Hepatocyte (in vitro differentiated cells): ENCODE data around the gene DMD. TPM values are rescaled to one million over a fixed set of nuclear protein-coding genes. Genes with fewer than 3 reads are reported as not detected.

Experiments
- DNase-seq: peaks from one replicate; pipeline ENCODE4 v3.0.0-alpha.2; 2016; ENCODE audit warnings: low spot score
- H2AFZ ChIP-seq: fragments of 200-600 bp; sonication (generic); 2 replicates; pipeline ENCODE4 v1.6.0; 2016; ENCODE audit warnings: antibody characterized with exemption, mild to moderate bottlenecking
- H3K27ac ChIP-seq: fragments of 200-600 bp; sonication (generic); 2 replicates; pipeline ENCODE4 v1.5.1; 2016; ENCODE audit warnings: mild to moderate bottlenecking
- H3K27me3 ChIP-seq: fragments of 200-600 bp; sonication (generic); 2 replicates; pipeline ENCODE4 v1.6.1; 2016
- H3K36me3 ChIP-seq: fragments of 200-600 bp; sonication (generic); replicated peaks from 2 replicates; pipeline ENCODE4 v1.5.1; 2016; ENCODE audit warnings: low read depth; ENCODE audit not compliant: insufficient read depth
- H3K4me1 ChIP-seq: fragments of 200-600 bp; sonication (generic); 2 replicates; pipeline ENCODE4 v1.5.1; 2016; ENCODE audit warnings: mild to moderate bottlenecking, moderate library complexity; ENCODE audit not compliant: insufficient read depth
- H3K4me2 ChIP-seq: fragments of 200-600 bp; sonication (generic); 2 replicates; pipeline ENCODE4 v1.6.0; 2016
- H3K4me3 ChIP-seq: fragments of 200-600 bp; sonication (generic); 2 replicates; pipeline ENCODE4 v1.5.1; 2016; ENCODE audit warnings: mild to moderate bottlenecking
- H3K79me2 ChIP-seq: fragments of 200-600 bp; sonication (generic); 2 replicates; pipeline ENCODE4 v1.6.0; 2017; ENCODE audit warnings: mild to moderate bottlenecking
- H3K9me2 ChIP-seq: fragments of 200-600 bp; sonication (generic); replicated peaks from 2 replicates; pipeline ENCODE4 v1.6.0; 2017; ENCODE audit warnings: mild to moderate bottlenecking; ENCODE audit not compliant: insufficient read depth
- H3K9me3 ChIP-seq: fragments of 200-600 bp; sonication (generic); 2 replicates; pipeline ENCODE4 v1.5.1; 2016; ENCODE audit warnings: low read depth, mild to moderate bottlenecking
- H4K20me1 ChIP-seq: fragments of 200-600 bp; sonication (generic); 2 replicates; pipeline ENCODE4 v1.6.0; 2016; ENCODE audit warnings: mild to moderate bottlenecking; ENCODE audit not compliant: insufficient read depth, poor library complexity, severe bottlenecking
- CTCF ChIP-seq: fragments of 200-600 bp; sonication (generic); IDR thresholded peaks from 2 replicates; pipeline ENCODE4 v1.5.1; 2016; ENCODE audit warnings: antibody characterized with exemption, mild to moderate bottlenecking; ENCODE audit not compliant: poor library complexity
- EZH2 ChIP-seq: fragments of 200-600 bp; sonication (generic); IDR thresholded peaks from 2 replicates; pipeline ENCODE4 v1.6.1; 2016; ENCODE audit warnings: antibody characterized with exemption, mild to moderate bottlenecking, borderline replicate concordance
- EZH2phosphoT487 ChIP-seq: fragments of 200-600 bp; sonication (generic); IDR thresholded peaks from one replicate; pipeline ENCODE4 v1.6.1; 2018; ENCODE audit warnings: antibody characterized with exemption, mild to moderate bottlenecking, low read depth, moderate library complexity; ENCODE audit not compliant: unreplicated experiment, severe bottlenecking
- WGBS: methylation state at CpG from one replicate; pipeline ENCODE4 v1.1.6; 2016; ENCODE audit warnings: low lambda C conversion rate; ENCODE audit errors: missing lambda C conversion rate; 5-methylcytosine and 5-hydroxymethylcytosine counted together
- polyA plus RNA-seq: library from polyadenylated mRNA; unstranded; fragments of >200 nt; fragmentation: Nextera tagmentation; extraction: Ambion mirVana; gene quantifications from 2 replicates; pipeline ENCODE4 v1.2.1, GENCODE V29; 2016
- total RNA-seq: library from RNA; depleted of rRNA; stranded (reverse); fragments of >200 nt; gene quantifications from 2 replicates; pipeline ENCODE4 v1.2.3, GENCODE V29; 2014

DMD gene
- total and polyA plus RNA-seq, 2 experiments from 2014 or later, result 14.2 to 27.8 TPM

DNA sequence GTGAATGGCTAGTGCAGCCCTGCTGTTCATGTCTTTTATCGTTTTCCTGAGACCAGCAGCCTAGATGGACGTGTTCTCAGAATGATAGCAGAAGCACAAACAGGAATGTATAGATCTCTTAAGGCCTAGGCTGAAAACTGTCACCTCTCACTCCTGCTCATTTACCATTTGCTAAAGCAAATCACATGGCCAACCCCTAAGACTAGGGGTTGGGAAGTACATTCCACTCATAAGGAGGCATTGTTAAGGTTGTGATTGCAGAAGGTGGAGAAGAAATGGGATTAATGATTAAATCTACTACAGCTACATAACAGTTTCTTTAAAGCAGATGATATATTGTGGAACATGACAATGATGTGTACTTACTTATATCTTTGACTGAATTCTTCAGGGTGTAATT is 1602.7 kb downstream of the DMD start:
- no peaks in the 10 kb centered on the region for H3K79me2 ChIP-seq
- no peak overlapping the region for H3K4me2 ChIP-seq
- H3K4me1 ChIP-seq, result no peaks in the 10 kb centered on the region
- no peak overlapping the region for H3K27ac ChIP-seq
- DNase-seq, result no peak
- no peaks in the 10 kb centered on the region for H3K36me3 ChIP-seq
- WGBS, result 76% methylated on average over 2 of the region's 2 CpGs
- H3K9me3 ChIP-seq, result no peaks in the 10 kb centered on the region
- H3K9me2 ChIP-seq, result no peaks in the 10 kb centered on the region
- no peak overlapping the region for H3K4me3 ChIP-seq
- H4K20me1 ChIP-seq, result no peaks in the 10 kb centered on the region
- no peaks in the 10 kb centered on the region for H3K27me3 ChIP-seq
- TF ChIP-seq CTCF (no peak), EZH2 (no peak), EZH2phosphoT487 (no peak)
- H2AFZ ChIP-seq, result no peak overlapping the region

DNA sequence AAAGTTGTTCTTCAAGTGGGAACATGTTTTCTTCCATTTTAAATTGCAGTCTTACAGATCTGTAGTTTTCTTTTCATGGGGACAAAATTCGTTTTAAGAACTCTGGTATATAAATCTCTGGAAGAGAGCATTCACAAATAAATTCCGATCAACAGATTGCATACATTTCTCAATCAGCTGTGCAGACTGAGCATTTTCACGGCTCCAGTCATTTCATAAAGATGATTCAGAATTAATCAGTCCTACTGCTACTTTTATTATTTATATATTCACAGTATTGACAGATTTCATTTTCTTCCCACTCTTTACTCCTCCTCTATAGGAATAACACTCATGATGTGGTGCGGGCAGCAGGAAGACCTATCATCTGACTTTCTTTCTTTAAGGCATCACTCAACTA is 1604.6 kb downstream of the DMD start:
- Histone ChIP-seq H2AFZ (no peak overlapping the region), H3K27me3 (no peaks in the 10 kb centered on the region), H3K79me2 (no peaks in the 10 kb centered on the region), H3K9me2 (no peaks in the 10 kb centered on the region), H3K36me3 (no peaks in the 10 kb centered on the region), H4K20me1 (no peaks in the 10 kb centered on the region), H3K9me3 (no peaks in the 10 kb centered on the region), H3K4me2 (no peak overlapping the region), H3K27ac (no peak overlapping the region), H3K4me1 (no peaks in the 10 kb centered on the region), H3K4me3 (no peak overlapping the region)
- 79% methylated on average over 4 of the region's 4 CpGs for WGBS
- TF ChIP-seq EZH2phosphoT487 (no peak), EZH2 (no peak), CTCF (no peak)
- no peak for DNase-seq

DNA sequence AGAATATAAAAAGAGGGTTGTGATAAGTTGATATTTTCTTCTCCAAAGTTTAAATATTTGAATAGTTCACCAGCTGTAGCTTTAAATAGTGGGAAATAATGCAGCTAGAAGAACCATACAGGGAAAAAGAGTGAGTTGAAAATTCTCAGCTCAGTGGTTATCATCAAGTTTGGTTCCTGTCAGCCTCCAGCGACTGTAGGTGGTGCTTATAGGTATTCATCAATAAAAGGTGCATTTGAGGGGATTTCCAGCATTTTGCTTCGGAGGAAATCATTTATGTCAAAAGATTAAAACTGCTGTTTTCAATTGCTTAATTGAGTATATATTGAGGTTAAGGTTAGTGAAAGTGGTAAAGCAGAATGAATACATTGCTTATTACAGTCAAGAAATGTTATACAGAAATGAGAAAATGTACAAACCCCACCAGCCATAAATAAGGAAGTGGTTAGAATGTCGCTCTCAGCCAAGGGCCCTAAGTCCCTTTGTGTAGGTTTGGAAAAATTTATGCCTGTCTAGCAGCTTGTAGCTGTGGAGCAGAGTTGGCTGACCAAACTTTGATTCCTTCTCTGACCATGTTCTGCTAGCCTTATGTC is 1606.6 kb downstream of the DMD start:
- WGBS, result 53% methylated on average over 3 of the region's 3 CpGs
- TF ChIP-seq CTCF (no peak), EZH2 (no peak), EZH2phosphoT487 (no peak)
- Histone ChIP-seq H3K9me2 (no peaks in the 10 kb centered on the region), H2AFZ (no peak overlapping the region), H4K20me1 (no peaks in the 10 kb centered on the region), H3K79me2 (no peaks in the 10 kb centered on the region), H3K4me2 (no peak overlapping the region), H3K4me3 (no peak overlapping the region), H3K9me3 (no peaks in the 10 kb centered on the region), H3K4me1 (no peaks in the 10 kb centered on the region), H3K27me3 (no peaks in the 10 kb centered on the region), H3K27ac (no peak overlapping the region), H3K36me3 (no peaks in the 10 kb centered on the region)
- no peak for DNase-seq
